Tibial nerve (tissue), 4 donors: ENCODE measurements around the gene GPR33. TPM values are rescaled to one million over a fixed set of nuclear protein-coding genes. Genes with fewer than 3 reads are reported as not detected.

ENCODE experiments used
- DNase-seq, 2 donors: peaks; one replicate each; pipeline ENCODE4 v3.0.0-alpha.2; 2019; ENCODE audit warnings: low spot score in 2 of 2
- H3K27ac ChIP-seq, 4 donors: fragments of 200-600 bp; sonication (generic) in 3 of 4; one replicate each; pipeline ENCODE4 v1.5.1; 2017 to 2019; ENCODE audit warnings: mild to moderate bottlenecking in 1 of 4
- H3K27me3 ChIP-seq, 2 donors: fragments of 200-600 bp; sonication (generic) in 1 of 2; one replicate each; pipeline versions ENCODE4 v1.5.1 to v1.6.0; 2017 to 2019
- H3K36me3 ChIP-seq, 3 donors: fragments of 200-600 bp; sonication (generic); one replicate each; pipeline ENCODE4 v1.5.1; 2018 to 2019
- H3K4me1 ChIP-seq, 4 donors: fragments of 200-600 bp; sonication (generic) in 3 of 4; one replicate each; pipeline ENCODE4 v1.5.1; 2017 to 2019
- H3K4me3 ChIP-seq, 4 donors: fragments of 200-600 bp; sonication (generic) in 3 of 4; one replicate each; pipeline ENCODE4 v1.5.1; 2017 to 2019; ENCODE audit warnings: mild to moderate bottlenecking in 1 of 4, moderate library complexity in 1 of 4
- H3K9me3 ChIP-seq, 4 donors: fragments of 200-600 bp; sonication (generic) in 3 of 4; one replicate each; pipeline ENCODE4 v1.5.1; 2017 to 2019
- EP300 ChIP-seq, 2 donors: sonication (generic); formaldehyde crosslinking; IDR thresholded peaks; one replicate each; pipeline ENCODE4 v1.6.1; 2017; ENCODE audit warnings: antibody characterized with exemption in 2 of 2, mild to moderate bottlenecking in 1 of 2
- POLR2A ChIP-seq, 2 donors: fragments of 450-650 bp; IDR thresholded peaks; one replicate each; pipeline ENCODE4 v1.6.1; 2017; ENCODE audit warnings: antibody characterized with exemption in 2 of 2, mild to moderate bottlenecking in 2 of 2, moderate library complexity in 2 of 2
- WGBS, 2 donors: methylation state at CpG; one replicate each; pipeline ENCODE4 v1.1.5; 2018; 5-methylcytosine and 5-hydroxymethylcytosine counted together
- total RNA-seq, 4 donors: library from RNA; depleted of rRNA; stranded (reverse); fragments of >200 nt; gene quantifications; one replicate each; pipeline ENCODE4 v1.1.0, GENCODE V29; 2016
- TF ChIP-seq, protein P1 (sequence below), 5 experiments: fragments of 200-600 bp in 3 of 5; fragments of 450-650 bp in 2 of 5; sonication (generic) in 3 of 5; IDR thresholded peaks; one replicate each; pipeline ENCODE4 v1.5.1; 2016 to 2019; ENCODE audit warnings: antibody characterized with exemption in 5 of 5, mild to moderate bottlenecking in 3 of 5, moderate library complexity in 2 of 5

GPR33 gene
- total RNA-seq, 4 donors from 2014 or later, result not detected

DNA sequence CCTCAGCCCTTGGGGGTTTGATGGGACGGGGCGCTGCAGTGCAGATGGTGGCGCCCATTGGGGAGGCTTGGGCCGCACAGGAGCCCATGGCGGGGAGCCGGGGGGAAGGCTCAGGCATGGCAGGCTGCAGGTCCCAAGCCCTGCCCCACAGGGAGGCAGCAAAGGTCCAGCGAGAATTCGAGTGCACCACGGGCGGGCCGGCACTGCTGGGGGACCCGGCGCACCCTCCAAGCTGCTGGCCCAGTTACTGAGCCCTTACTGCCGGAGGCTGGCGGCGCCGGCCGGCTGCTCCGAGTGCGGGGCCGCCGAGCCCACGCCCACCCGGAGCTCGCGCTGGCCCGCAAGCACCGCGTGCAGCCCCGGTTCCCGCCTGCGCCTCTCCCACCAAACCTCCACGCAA lies 39.2 kb upstream of the GPR33 start:
- Histone ChIP-seq H3K4me1 (no peaks in the 10 kb centered on the region), H3K36me3 (no peaks in the 10 kb centered on the region), H3K9me3 (no peaks in the 10 kb centered on the region), H3K27me3 (no peaks in the 10 kb centered on the region), H3K27ac (no peak overlapping the region), H3K4me3 (no peak overlapping the region)
- no peak for DNase-seq
- 99% methylated on average over 17 of the region's 33 CpGs; no CpG with 5 or more reads in 1 of the 2 donors for WGBS, 2 donors
- no peak for TF ChIP-seq EP300 (IDR thresholded peaks at IDR 0.05)
- no peak for TF ChIP-seq POLR2A (IDR thresholded peaks at IDR 0.05)
- TF ChIP-seq, protein P1, sequence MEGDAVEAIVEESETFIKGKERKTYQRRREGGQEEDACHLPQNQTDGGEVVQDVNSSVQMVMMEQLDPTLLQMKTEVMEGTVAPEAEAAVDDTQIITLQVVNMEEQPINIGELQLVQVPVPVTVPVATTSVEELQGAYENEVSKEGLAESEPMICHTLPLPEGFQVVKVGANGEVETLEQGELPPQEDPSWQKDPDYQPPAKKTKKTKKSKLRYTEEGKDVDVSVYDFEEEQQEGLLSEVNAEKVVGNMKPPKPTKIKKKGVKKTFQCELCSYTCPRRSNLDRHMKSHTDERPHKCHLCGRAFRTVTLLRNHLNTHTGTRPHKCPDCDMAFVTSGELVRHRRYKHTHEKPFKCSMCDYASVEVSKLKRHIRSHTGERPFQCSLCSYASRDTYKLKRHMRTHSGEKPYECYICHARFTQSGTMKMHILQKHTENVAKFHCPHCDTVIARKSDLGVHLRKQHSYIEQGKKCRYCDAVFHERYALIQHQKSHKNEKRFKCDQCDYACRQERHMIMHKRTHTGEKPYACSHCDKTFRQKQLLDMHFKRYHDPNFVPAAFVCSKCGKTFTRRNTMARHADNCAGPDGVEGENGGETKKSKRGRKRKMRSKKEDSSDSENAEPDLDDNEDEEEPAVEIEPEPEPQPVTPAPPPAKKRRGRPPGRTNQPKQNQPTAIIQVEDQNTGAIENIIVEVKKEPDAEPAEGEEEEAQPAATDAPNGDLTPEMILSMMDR (IDR thresholded peaks at IDR 0.05), result no peak

DNA sequence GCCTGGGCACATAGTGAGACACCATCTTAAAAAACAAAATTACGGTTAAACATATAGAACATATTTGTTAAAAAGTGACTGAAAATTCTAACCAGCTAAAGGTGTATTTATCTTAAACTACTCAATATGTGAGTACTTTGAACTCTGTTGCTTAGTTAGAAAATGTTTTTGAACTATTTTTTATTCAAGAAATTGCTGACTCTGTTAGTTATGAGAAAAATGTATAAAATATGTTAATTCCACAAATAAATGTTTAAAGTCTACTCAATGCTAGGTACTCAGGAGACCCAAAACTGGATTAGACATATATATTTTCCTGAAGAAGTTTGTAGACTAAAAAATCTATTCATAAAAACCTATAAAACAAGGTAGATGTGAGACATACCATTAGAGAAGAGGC lies 23.0 kb upstream of the GPR33 start:
- no peaks in the 10 kb centered on the region for H3K36me3 ChIP-seq
- H3K4me1 ChIP-seq, result peaks cover 0 to 3% (median 0%) of the 10 kb centered on the region in 4 donors
- H3K9me3 ChIP-seq, result no peaks in the 10 kb centered on the region
- no peak overlapping the region for H3K4me3 ChIP-seq
- no peaks in the 10 kb centered on the region for H3K27me3 ChIP-seq
- DNase-seq, result no peak
- no peak overlapping the region for H3K27ac ChIP-seq
- no peak for TF ChIP-seq POLR2A (IDR thresholded peaks at IDR 0.05)
- TF ChIP-seq, protein P1 (IDR thresholded peaks at IDR 0.05), result no peak
- WGBS, 2 donors, result 85 to 94% methylated on average over 1 of the region's 1 CpG

DNA sequence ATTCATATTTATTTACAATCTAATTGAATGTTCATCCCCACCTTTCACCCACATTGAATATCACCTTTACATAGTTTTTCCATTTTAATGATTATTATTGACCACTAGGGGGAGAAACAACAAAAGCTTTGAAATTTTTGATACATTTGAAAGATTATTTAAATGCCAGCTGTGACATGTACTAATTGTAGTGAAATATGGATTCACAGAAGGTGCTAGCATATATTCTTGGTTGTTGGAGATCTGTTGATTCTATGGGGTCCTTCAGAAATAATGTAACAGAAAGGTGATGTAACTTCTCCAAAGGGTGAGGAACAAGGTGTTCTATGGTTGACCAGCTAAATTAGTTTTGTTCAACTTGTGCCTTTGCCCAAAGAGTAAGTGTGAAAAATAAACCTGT lies 22.4 kb upstream of the GPR33 start:
- no peak for TF ChIP-seq POLR2A (IDR thresholded peaks at IDR 0.05)
- TF ChIP-seq, protein P1 (IDR thresholded peaks at IDR 0.05), result peak; percentile 29 to 70 (median 61)
- peaks cover 0 to 10% (median 0%) of the 10 kb centered on the region in 4 donors for H3K4me1 ChIP-seq

DNA sequence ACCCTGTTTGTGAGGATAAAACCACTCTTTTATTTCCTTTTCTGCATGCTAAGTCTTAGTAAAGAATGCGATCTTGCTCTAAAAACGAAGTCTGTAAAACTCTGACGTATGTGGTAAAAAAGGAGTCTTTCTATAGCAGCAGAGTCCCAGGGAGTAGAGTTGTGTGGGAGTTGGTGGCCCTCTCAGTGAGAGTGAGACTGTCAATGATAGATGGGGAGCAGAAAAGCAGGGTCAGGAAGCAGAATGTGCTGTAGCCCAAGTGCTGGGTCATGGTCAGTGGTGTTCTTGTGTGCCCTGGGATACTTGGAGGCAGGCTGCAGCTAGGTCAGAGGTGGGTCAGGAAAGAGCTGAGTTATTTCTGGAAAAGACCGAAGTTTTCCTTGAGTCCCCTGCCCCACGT lies 20.3 kb upstream of the GPR33 start:
- WGBS, 2 donors, result 30 to 35% methylated on average over 5 of the region's 5 CpGs
- Histone ChIP-seq H3K4me1 (peaks cover 0 to 16% (median 0%) of the 10 kb centered on the region in 4 donors), H3K27ac (no peak overlapping the region), H3K4me3 (no peak overlapping the region), H3K27me3 (no peaks in the 10 kb centered on the region), H3K9me3 (no peaks in the 10 kb centered on the region), H3K36me3 (no peaks in the 10 kb centered on the region)
- TF ChIP-seq POLR2A (IDR thresholded peaks at IDR 0.05) (no peak), EP300 (IDR thresholded peaks at IDR 0.05) (no peak)
- TF ChIP-seq, protein P1 (IDR thresholded peaks at IDR 0.05), result no peak
- DNase-seq, result no peak

More for the DNA sequence above, 22.4 kb upstream of the GPR33 start:
- no peak for DNase-seq
- H3K4me3 ChIP-seq, result no peak overlapping the region
- no peaks in the 10 kb centered on the region for H3K27me3 ChIP-seq
- no peak overlapping the region for H3K27ac ChIP-seq
- H3K9me3 ChIP-seq, result no peaks in the 10 kb centered on the region
- no peaks in the 10 kb centered on the region for H3K36me3 ChIP-seq

DNA sequence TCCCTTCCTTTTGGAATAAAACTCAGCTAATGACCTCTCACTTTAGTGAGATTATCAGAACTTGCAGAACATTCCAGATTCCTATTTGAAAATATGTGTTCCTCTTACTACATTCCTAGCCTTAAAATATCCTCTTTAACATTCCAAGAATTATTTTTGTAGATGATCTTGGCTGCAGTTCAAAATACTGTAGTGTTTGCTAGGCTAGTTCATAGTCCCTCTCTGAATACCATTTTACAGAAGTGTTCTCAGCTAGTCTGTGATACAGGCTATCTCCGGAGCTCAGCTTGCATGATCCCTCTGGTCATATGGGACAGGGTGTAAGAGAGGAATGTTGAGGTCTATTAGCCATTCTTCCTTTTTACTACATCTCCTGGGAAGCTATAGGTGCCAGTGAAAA lies 17.6 kb upstream of the GPR33 start:
- Histone ChIP-seq H3K9me3 (no peaks in the 10 kb centered on the region), H3K36me3 (no peaks in the 10 kb centered on the region), H3K4me3 (no peak overlapping the region), H3K27me3 (no peaks in the 10 kb centered on the region), H3K27ac (peak overlapping the region in 1 of 4 donors; percentile 18), H3K4me1 (peaks cover 0 to 16% (median 0%) of the 10 kb centered on the region in 4 donors)
- WGBS, 2 donors, result 19 to 25% methylated on average over 1 of the region's 1 CpG
- no peak for DNase-seq
- TF ChIP-seq, protein P1 (IDR thresholded peaks at IDR 0.05), result no peak
- no peak for TF ChIP-seq EP300 (IDR thresholded peaks at IDR 0.05)
